ENCODE measurements around the gene MEST.
"Not testable (repeated sequence)": the region's sequence is repeated elsewhere in the genome, so short reads cannot be mapped to it uniquely, and the experiment has no call there.

Gene MEST

DNA sequence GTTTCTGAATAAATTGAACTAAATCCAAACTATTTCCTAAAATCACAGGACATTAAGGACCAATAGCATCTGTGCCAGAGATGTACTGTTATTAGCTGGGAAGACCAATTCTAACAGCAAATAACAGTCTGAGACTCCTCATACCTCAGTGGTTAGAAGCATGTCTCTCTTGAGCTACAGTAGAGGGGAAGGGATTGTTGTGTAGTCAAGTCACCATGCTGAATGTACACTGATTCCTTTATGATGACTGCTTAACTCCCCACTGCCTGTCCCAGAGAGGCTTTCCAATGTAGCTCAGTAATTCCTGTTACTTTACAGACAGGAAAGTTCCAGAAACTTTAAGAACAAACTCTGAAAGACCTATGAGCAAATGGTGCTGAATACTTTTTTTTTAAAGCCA is 13.9 kb downstream of the MEST start:
- Histone ChIP-seq H3K4me1 (ENCODE audit: insufficient read depth, poor library complexity, severe bottlenecking) (no peaks in the 10 kb centered on the region), H3K4me3 (ENCODE audit: severe bottlenecking) (no peak overlapping the region), H3K36me3 (ENCODE audit: low read depth) (peaks cover 45% of the 10 kb centered on the region), H3K9me3 (ENCODE audit: severe bottlenecking) (no peaks in the 10 kb centered on the region), H3K27ac (ENCODE audit: poor library complexity, severe bottlenecking) (no peak overlapping the region), H3K27me3 (ENCODE audit: insufficient read depth, poor library complexity, severe bottlenecking) (no peaks in the 10 kb centered on the region)
- TF ChIP-seq, protein P1, sequence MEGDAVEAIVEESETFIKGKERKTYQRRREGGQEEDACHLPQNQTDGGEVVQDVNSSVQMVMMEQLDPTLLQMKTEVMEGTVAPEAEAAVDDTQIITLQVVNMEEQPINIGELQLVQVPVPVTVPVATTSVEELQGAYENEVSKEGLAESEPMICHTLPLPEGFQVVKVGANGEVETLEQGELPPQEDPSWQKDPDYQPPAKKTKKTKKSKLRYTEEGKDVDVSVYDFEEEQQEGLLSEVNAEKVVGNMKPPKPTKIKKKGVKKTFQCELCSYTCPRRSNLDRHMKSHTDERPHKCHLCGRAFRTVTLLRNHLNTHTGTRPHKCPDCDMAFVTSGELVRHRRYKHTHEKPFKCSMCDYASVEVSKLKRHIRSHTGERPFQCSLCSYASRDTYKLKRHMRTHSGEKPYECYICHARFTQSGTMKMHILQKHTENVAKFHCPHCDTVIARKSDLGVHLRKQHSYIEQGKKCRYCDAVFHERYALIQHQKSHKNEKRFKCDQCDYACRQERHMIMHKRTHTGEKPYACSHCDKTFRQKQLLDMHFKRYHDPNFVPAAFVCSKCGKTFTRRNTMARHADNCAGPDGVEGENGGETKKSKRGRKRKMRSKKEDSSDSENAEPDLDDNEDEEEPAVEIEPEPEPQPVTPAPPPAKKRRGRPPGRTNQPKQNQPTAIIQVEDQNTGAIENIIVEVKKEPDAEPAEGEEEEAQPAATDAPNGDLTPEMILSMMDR (IDR thresholded peaks at IDR 0.05; ENCODE audit: poor library complexity, severe bottlenecking), result no peak
- ATAC-seq (ENCODE audit: low read depth) (no peak), DNase-seq (ENCODE audit: low spot score) (no peak)

DNA sequence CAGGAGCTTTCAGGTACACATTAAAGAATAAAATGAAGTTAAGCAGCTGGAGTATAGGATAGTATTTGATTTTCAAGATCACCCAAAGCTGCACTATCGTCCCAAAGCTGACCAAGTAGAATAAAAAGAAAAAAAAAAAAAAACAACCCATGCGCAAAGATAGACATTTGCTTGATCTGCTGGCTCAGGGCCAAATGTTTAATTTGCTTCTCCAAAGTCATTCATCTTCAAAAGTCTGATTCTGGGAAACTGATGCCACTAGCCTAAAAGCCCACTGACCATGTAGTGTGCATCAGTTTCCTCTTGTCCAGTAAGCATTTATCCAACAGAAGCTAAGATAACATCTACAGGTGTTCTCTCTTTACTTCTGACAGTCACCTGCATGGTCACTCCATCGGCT is 14.5 kb downstream of the MEST start:
- DNase-seq (ENCODE audit: low spot score), result no peak
- Histone ChIP-seq H3K4me3 (ENCODE audit: severe bottlenecking) (no peak overlapping the region), H3K27ac (ENCODE audit: poor library complexity, severe bottlenecking) (no peak overlapping the region), H3K4me1 (ENCODE audit: insufficient read depth, poor library complexity, severe bottlenecking) (no peaks in the 10 kb centered on the region), H3K9me3 (ENCODE audit: severe bottlenecking) (no peaks in the 10 kb centered on the region), H3K36me3 (ENCODE audit: low read depth) (peaks cover 41% of the 10 kb centered on the region), H3K27me3 (ENCODE audit: insufficient read depth, poor library complexity, severe bottlenecking) (no peaks in the 10 kb centered on the region)
- TF ChIP-seq, protein P1 (IDR thresholded peaks at IDR 0.05; ENCODE audit: poor library complexity, severe bottlenecking), result no peak
- ATAC-seq (ENCODE audit: low read depth), result no peak

DNA sequence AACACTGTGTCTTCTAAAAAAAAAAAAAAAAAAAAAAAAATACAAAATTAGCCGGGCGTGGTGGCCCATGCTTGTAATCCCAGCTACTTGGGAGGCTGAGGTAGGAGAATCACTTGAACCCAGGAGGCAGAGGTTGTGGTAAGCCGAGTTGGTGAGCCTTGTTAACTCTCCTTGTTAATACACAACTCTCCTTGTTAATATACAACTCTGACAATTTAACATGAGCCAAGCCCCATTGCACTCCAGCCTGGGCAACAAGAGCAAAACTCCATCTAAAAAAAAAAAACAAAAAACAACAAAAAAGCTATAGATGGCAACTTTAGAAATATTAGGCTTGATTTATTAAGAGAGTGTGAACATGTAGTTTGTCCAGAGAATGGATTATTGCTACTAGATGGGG is 20.2 kb downstream of the MEST start:
- H3K9me3 ChIP-seq (ENCODE audit: severe bottlenecking); H3K4me3 ChIP-seq (ENCODE audit: severe bottlenecking); H3K27me3 ChIP-seq (ENCODE audit: insufficient read depth, poor library complexity, severe bottlenecking); DNase-seq (ENCODE audit: low spot score); H3K4me1 ChIP-seq (ENCODE audit: insufficient read depth, poor library complexity, severe bottlenecking); H3K27ac ChIP-seq (ENCODE audit: poor library complexity, severe bottlenecking); ATAC-seq (ENCODE audit: low read depth): not testable (repeated sequence)
- H3K36me3 ChIP-seq (ENCODE audit: low read depth), result peaks cover 13% of the 10 kb centered on the region

GRCh38 chr7:130513447-130513846 is 21.6 kb downstream of the MEST start:
- Histone ChIP-seq H3K4me3 (ENCODE audit: severe bottlenecking) (no peak overlapping the region), H3K9me3 (ENCODE audit: severe bottlenecking) (no peaks in the 10 kb centered on the region), H3K27ac (ENCODE audit: poor library complexity, severe bottlenecking) (no peak overlapping the region), H3K4me1 (ENCODE audit: insufficient read depth, poor library complexity, severe bottlenecking) (no peaks in the 10 kb centered on the region), H3K36me3 (ENCODE audit: low read depth) (peaks cover 6% of the 10 kb centered on the region; the same call in 1 of the 2 replicates), H3K27me3 (ENCODE audit: insufficient read depth, poor library complexity, severe bottlenecking) (no peaks in the 10 kb centered on the region)
- ATAC-seq (ENCODE audit: low read depth), result no peak
- TF ChIP-seq, protein P1 (IDR thresholded peaks at IDR 0.05; ENCODE audit: poor library complexity, severe bottlenecking), result no peak
- no peak for DNase-seq (ENCODE audit: low spot score)

GRCh38 chr7:130515315-130516040 is 23.6 kb downstream of the MEST start:
- ATAC-seq (ENCODE audit: low read depth), result no peak
- TF ChIP-seq, protein P1 (IDR thresholded peaks at IDR 0.05; ENCODE audit: poor library complexity, severe bottlenecking), result no peak
- DNase-seq (ENCODE audit: low spot score), result no peak
- Histone ChIP-seq H3K4me3 (ENCODE audit: severe bottlenecking) (no peak overlapping the region), H3K9me3 (ENCODE audit: severe bottlenecking) (no peaks in the 10 kb centered on the region), H3K27ac (ENCODE audit: poor library complexity, severe bottlenecking) (no peak overlapping the region), H3K36me3 (ENCODE audit: low read depth) (no peaks in the 10 kb centered on the region), H3K27me3 (ENCODE audit: insufficient read depth, poor library complexity, severe bottlenecking) (no peaks in the 10 kb centered on the region), H3K4me1 (ENCODE audit: insufficient read depth, poor library complexity, severe bottlenecking) (no peaks in the 10 kb centered on the region)
